OCI-LY3 (cell line): ENCODE measurements around the gene NR2F2.

Source experiments
- CTCF ChIP-seq: fragments of 200-600, 300-600 bp; sonication (generic); IDR thresholded peaks from 2 replicates; pipeline ENCODE4 v1.5.1; 2014; ENCODE audit warnings: antibody characterized with exemption, low read length, low read depth
- EZH2phosphoT487 ChIP-seq: fragments of 200-600 bp; shearing (Covaris generic); IDR thresholded peaks from 2 replicates; pipeline ENCODE4 v1.6.1; 2018; ENCODE audit warnings: antibody characterized with exemption, mixed run types, low read depth

GRCh38 chr15:96355568-96356187 lies 25.2 kb downstream of the NR2F2 start:
- TF ChIP-seq EZH2phosphoT487 (no peak), CTCF (no peak)
